Middle frontal gyrus (tissue), 1 donor: ENCODE results near the gene SH3GL3.

Experiments used
- DNase-seq: peaks from one replicate; pipeline ENCODE4 v3.0.0-alpha.2; 2015; ENCODE audit warnings: low spot score; ENCODE audit errors: extremely low spot score

Gene SH3GL3

GRCh38 chr15:83503595-83504364 is 56.6 kb downstream of the SH3GL3 start:
- DNase-seq, result no peak

DNA sequence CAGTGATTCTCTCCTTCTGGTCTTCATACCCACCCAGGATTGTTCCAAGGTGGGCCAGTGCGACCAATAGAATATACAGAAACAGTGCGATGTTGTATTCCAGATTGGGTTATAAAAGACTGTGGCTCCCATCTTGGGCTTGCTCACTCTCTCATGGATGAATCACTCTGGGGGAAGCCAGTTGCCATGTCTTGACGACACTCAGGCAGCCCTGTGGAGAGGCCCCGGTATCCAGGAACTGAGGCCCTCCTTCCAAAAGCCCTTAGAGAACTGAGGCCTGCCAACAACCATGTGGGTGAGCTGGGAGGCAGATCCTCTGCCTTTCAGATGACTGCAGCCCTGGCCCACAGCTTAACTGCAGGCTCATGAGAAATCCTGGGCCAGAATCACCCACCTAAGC is 57.2 kb downstream of the SH3GL3 start:
- no peak for DNase-seq

DNA sequence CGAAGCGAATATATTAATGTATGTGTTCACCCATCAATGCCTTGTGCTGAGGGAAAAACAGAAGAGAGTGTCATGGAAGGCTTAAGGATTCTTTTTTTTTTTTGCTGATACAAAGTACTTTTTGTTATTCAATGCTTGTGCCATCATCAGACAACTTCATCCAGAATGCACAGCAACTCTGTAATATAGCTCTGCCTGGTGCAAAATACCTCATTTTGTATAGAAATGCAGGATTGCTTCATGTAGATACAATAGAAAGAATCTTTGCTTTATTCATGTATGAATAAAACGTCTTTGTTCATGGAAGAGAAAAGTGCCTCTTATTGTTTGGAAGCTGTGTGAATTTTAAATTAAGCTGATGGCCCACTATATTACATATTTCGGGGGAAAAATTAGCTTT is 62.9 kb downstream of the SH3GL3 start:
- no peak for DNase-seq

DNA sequence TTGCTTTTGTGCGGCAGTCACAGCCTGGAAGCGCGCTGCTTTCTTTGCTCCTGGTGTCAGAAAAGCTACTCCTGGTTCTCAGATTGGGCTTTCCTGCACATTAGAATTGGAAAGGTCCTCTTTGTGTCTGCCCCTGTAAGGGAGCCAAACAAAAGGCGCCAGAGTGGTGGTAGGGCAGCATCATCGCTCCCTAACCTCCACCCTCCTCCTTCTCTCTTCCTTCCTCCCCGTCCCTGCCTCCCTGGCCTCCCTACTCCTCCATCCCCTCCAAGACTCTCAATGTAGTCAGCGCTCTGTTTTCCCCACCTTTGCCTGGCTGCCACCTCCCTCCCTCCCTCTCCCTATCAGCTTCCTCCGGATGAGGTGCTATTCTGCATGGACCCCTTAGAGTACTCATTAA is 65.3 kb downstream of the SH3GL3 start:
- no peak for DNase-seq

- DNase-seq, result no peak
Measured at GRCh38 chr15:83514584-83514983, 67.4 kb downstream of the SH3GL3 start.

DNA sequence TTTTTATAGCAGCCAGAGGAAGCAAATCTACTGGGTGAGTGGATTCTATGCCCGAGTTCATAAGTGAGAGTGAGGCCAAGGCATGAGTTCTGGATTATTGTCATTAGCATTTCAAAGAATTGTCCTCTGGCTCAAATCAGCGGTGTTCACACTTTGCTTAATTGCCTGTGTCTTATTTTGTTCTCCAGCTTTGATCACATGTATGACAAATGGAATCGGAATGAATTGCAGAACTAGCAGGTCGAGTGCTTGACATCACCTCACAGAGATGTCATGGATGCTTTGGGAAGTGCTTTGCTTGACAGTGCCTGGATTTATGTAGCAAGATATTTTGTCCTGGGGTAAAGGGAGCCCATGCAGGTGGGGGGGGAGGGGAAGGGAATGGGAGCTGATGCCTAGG is 68.0 kb downstream of the SH3GL3 start:
- DNase-seq, result no peak

DNA sequence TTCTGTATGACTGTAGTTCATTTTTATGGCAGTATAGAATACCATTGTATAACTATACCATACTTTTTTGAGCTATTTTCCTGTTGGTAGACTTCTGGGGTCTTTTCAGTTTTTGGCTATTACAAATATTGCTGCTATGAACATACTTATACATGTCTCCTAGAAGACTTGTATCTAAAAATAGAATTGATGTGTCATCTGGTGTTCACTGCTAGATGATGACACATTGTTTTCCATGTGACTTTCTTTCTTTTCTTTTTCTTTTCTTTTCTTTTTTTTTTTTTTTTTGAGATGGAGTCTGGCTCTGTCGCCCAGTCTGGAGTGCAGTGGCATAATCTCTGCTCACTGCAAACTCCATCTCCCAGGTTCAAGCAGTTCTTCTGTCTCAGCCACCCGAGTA is 69.8 kb downstream of the SH3GL3 start:
- DNase-seq, result no peak

DNA sequence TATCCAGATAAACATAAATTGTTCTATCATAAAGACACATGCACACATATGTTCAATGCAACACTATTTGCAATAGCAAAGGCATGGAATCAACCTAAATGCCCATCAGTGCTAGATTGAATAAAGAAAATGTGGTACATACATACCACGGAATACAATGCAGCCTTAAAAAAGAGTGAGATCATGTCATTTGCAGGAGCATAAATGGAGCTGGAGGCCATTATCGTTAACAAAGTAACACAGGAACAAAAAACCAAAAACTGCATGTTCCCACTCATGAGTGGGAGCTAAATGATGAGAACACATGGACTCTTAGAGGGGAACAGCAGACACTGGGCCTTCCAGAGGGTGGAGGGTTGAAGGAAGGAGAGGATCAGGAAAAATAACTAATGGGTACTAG is 79.2 kb downstream of the SH3GL3 start:
- no peak for DNase-seq

GRCh38 chr15:83533410-83533962 is 86.3 kb downstream of the SH3GL3 start:
- DNase-seq, result no peak

- DNase-seq, result no peak
Measured at GRCh38 chr15:83537606-83538005, 90.5 kb downstream of the SH3GL3 start.

DNA sequence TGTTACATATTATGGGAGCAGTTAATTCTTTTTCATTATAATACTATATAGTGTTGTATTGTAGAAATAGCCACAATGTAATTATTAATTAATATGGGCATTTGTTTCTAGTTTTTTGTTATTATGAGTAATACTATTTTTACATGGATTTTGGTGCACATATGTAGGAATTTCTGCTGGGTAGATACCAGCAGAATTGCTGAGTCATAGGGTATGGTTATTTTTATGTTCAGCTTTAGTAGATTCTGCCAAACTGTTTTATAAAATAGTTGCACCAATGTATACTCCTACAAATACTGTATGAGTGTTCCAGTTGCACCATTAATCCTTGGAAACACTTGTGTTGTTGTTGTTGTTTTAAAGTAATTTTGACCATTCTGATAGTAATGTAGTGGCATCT is 91.5 kb downstream of the SH3GL3 start:
- DNase-seq, result no peak

DNA sequence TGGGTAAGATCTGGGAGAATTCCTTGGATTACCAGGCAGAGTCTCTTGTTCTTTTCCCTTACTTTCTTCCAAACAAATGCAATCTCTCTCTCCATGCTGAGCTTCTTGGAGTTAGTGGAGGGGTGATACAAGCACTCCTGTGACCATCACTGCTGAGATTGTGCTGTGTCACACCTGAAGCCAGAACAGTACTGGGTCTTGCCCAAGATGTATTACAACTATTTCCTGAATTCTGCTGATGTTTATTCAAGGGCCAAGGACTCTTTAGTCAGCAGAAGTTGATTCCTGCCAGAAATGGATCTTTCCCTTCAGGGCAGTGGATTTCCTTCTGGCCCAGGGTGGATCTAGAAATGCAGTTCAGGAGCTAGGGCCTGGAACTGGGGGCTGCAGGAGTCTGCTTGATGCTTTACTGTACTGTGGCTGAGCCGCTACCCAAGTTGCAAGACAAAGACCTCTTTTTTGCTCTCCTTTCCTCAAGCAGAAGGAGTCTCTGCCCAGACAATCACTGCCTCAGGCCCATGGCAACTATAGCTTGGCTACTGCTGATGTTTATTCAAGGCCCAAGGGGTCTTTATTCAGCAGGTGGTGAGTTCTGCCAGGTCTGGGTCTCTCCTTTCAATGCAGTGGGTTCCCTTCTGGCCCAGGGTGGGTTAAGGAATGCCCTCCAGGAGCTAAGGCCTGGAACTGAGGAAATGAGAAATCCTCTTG is 98.8 kb downstream of the SH3GL3 start:
- DNase-seq, result no peak

DNA sequence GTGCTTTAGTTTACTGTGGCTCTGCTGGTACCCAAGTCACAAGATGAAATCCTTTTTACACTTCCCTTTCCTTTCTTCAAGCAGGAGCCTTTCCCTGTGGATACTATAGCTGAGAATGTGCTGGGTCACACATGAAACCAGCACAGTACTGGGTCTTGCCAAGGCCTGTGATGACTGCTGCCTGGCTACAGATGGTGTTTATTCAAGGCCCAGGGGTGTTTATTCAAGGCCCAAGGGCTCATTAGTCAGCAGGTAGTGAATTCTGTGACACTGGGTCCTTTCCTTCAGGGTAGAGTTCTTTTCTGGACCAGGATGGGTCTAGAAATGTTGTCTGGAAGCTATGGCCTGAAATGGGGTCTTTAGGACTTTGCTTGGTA is 99.4 kb downstream of the SH3GL3 start:
- no peak for DNase-seq

DNA sequence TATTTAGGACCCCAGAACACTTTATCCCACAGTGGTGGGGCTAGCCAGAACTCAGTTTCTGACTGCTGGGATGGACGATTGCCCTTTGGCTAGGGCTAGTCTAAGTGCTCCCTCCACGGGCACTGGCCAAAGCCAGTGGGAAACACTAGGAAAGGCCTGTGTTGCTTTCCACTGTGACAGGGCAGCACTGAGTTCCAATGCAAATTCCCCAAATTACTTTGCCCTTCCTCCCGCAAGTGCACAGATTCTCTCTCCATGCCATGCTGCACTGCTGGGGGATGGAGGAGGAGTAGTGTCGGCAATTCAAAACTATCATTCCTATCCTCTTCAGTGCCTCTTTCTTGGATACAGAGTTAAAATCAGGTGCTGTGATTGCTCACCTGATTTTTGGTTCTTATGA is 100.0 kb downstream of the SH3GL3 start:
- no peak for DNase-seq

DNA sequence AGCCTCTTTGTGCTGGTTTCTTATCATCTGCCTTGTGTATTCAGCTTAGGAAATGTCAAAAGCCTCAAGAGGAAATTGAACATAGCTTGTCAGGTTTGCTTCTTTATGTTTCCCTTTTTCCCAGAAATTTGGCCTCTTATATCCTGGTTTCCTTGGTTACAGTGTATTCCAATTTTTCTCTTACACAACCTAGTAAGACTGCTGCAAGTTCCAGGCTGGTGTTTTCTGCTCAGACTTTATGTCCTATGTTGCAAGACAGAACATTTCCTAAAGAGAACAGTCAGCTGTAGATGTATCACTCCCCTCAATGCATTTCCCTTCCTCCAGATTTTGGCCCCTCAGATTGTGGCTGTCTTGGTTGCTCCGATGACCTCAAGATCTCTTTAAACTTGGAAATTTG is 102.5 kb downstream of the SH3GL3 start:
- no peak for DNase-seq

GRCh38 chr15:83554558-83554957 is 107.4 kb downstream of the SH3GL3 start:
- DNase-seq, result no peak

DNA sequence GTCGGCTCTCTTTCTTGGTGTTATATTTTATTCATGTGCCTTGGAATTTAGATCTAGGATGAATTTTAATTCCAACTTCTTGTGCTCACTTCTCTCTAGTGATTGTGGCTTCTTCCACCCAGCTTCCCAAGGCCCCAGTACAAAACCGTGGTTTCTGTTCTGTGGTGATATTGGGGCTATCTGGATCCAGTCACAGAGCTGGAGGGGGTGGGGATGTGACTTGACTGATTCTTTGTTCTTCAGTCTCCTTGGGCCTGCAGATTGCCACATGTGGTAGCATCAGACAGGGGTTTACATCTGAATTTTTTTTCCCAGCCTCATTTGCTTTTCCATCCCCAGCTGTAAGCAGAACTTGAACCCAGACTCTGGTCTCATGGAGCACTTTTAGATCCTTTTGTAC is 108.2 kb downstream of the SH3GL3 start:
- DNase-seq, result no peak

DNA sequence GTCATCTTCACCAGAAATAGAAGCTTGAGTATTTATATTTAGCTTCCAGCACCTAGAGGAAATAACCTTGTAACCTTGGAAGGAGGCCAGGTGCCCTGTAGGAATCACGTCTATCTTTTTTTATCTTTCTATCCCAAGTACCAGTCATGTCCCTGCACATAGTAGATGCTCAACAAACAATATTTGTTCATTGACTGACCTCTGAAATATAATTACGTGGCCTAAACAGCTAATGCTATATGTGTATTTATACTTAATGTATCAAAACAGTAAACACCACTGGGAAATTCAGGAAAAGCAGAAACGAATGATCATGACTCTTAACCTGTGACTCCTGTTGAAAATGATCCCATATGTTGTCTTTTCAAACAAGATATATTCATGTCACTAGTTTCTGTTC is 108.9 kb downstream of the SH3GL3 start:
- DNase-seq, result no peak

- DNase-seq, result no peak
Measured at GRCh38 chr15:83556754-83557153, 109.6 kb downstream of the SH3GL3 start.

GRCh38 chr15:83558146-83558545 is 111.0 kb downstream of the SH3GL3 start:
- DNase-seq, result no peak

- DNase-seq, result peak; percentile 72
Measured at GRCh38 chr15:83559310-83559966, 112.3 kb downstream of the SH3GL3 start.

GRCh38 chr15:83561661-83562060 is 114.5 kb downstream of the SH3GL3 start:
- no peak for DNase-seq
